ENCODE results near the gene TCEAL9. TPM values are rescaled to one million over a fixed set of nuclear protein-coding genes. Genes with fewer than 3 reads are reported as not detected.
"Not testable (repeated sequence)": the region's sequence is repeated elsewhere in the genome, so short reads cannot be mapped to it uniquely, and the experiment has no call there.

TCEAL9 gene
- total and polyA plus RNA-seq, 2 donors = 102 TPM

GRCh38 chrX:103385283-103385830 is 29.1 kb downstream of the TCEAL9 start:
- H3K4me3 ChIP-seq (ENCODE audit: low read depth, low read length); DNase-seq (ENCODE audit: extremely low spot score); H3K27ac ChIP-seq (ENCODE audit: low read depth); H3K4me1 ChIP-seq (ENCODE audit: insufficient read depth); H3K36me3 ChIP-seq (ENCODE audit: insufficient read depth): not testable (repeated sequence)
- WGBS = 73% methylated on average over 5 of the region's 5 CpGs

GRCh38 chrX:103386332-103386731 is 30.0 kb downstream of the TCEAL9 start:
- Histone ChIP-seq H3K36me3 (ENCODE audit: insufficient read depth) (no peaks in the 10 kb centered on the region), H3K27ac (ENCODE audit: low read depth) (no peak overlapping the region), H3K4me1 (ENCODE audit: insufficient read depth) (no peaks in the 10 kb centered on the region)

GRCh38 chrX:103393487-103393886 is 37.2 kb downstream of the TCEAL9 start:
- no peak overlapping the region for H3K4me3 ChIP-seq (ENCODE audit: low read depth, low read length)
- 67% methylated on average over 3 of the region's 3 CpGs for WGBS
- no peaks in the 10 kb centered on the region for H3K36me3 ChIP-seq (ENCODE audit: insufficient read depth)
- no peak overlapping the region for H3K27ac ChIP-seq (ENCODE audit: low read depth)
- no peaks in the 10 kb centered on the region for H3K4me1 ChIP-seq (ENCODE audit: insufficient read depth)
- DNase-seq (ENCODE audit: extremely low spot score) = no peak

More at GRCh38 chrX:103386332-103386731, 30.0 kb downstream of the TCEAL9 start:
- DNase-seq (ENCODE audit: extremely low spot score) = no peak
- 95% methylated on average over 2 of the region's 2 CpGs for WGBS
- no peak overlapping the region for H3K4me3 ChIP-seq (ENCODE audit: low read depth, low read length)

- Histone ChIP-seq H3K4me1 (ENCODE audit: insufficient read depth) (no peaks in the 10 kb centered on the region), H3K4me3 (ENCODE audit: low read depth, low read length) (no peak overlapping the region), H3K36me3 (ENCODE audit: insufficient read depth) (no peaks in the 10 kb centered on the region), H3K27ac (ENCODE audit: low read depth) (no peak overlapping the region)
- DNase-seq (ENCODE audit: extremely low spot score) = no peak
- WGBS = 80% methylated on average over 5 of the region's 5 CpGs
Observed at GRCh38 chrX:103396186-103396585, 39.9 kb downstream of the TCEAL9 start.

- Histone ChIP-seq H3K4me3 (ENCODE audit: low read depth, low read length) (no peak overlapping the region), H3K27ac (ENCODE audit: low read depth) (no peak overlapping the region), H3K36me3 (ENCODE audit: insufficient read depth) (no peaks in the 10 kb centered on the region), H3K4me1 (ENCODE audit: insufficient read depth) (no peaks in the 10 kb centered on the region)
- WGBS = 69% methylated on average over 2 of the region's 2 CpGs
- DNase-seq (ENCODE audit: extremely low spot score) = no peak
Observed at GRCh38 chrX:103396660-103397059, 40.4 kb downstream of the TCEAL9 start.

GRCh38 chrX:103397707-103398106 is 41.4 kb downstream of the TCEAL9 start:
- 86% methylated on average over 4 of the region's 4 CpGs for WGBS

GRCh38 chrX:103398421-103398864 is 42.1 kb downstream of the TCEAL9 start:
- no peaks in the 10 kb centered on the region for H3K36me3 ChIP-seq (ENCODE audit: insufficient read depth)
- H3K27ac ChIP-seq (ENCODE audit: low read depth) = no peak overlapping the region
- DNase-seq (ENCODE audit: extremely low spot score) = no peak
- 20% methylated on average over 1 of the region's 1 CpG for WGBS
- no peak overlapping the region for H3K4me3 ChIP-seq (ENCODE audit: low read depth, low read length)
- H3K4me1 ChIP-seq (ENCODE audit: insufficient read depth) = no peaks in the 10 kb centered on the region

More at GRCh38 chrX:103397707-103398106, 41.4 kb downstream of the TCEAL9 start:
- Histone ChIP-seq H3K36me3 (ENCODE audit: insufficient read depth) (no peaks in the 10 kb centered on the region), H3K4me3 (ENCODE audit: low read depth, low read length) (no peak overlapping the region), H3K4me1 (ENCODE audit: insufficient read depth) (no peaks in the 10 kb centered on the region), H3K27ac (ENCODE audit: low read depth) (no peak overlapping the region)
- no peak for DNase-seq (ENCODE audit: extremely low spot score)

- DNase-seq (ENCODE audit: extremely low spot score) = no peak
- 47% methylated on average over 1 of the region's 1 CpG for WGBS
- no peak overlapping the region for H3K27ac ChIP-seq (ENCODE audit: low read depth)
- H3K36me3 ChIP-seq (ENCODE audit: insufficient read depth) = no peaks in the 10 kb centered on the region
- no peak overlapping the region for H3K4me3 ChIP-seq (ENCODE audit: low read depth, low read length)
- no peaks in the 10 kb centered on the region for H3K4me1 ChIP-seq (ENCODE audit: insufficient read depth)
Observed at GRCh38 chrX:103399744-103400143, 43.4 kb downstream of the TCEAL9 start.

- H3K36me3 ChIP-seq (ENCODE audit: insufficient read depth) = no peaks in the 10 kb centered on the region
- no peak overlapping the region for H3K27ac ChIP-seq (ENCODE audit: low read depth)
- DNase-seq (ENCODE audit: extremely low spot score) = no peak
- H3K4me1 ChIP-seq (ENCODE audit: insufficient read depth) = no peaks in the 10 kb centered on the region
- WGBS = 90% methylated on average over 1 of the region's 1 CpG
- H3K4me3 ChIP-seq (ENCODE audit: low read depth, low read length) = no peak overlapping the region
Observed at GRCh38 chrX:103400931-103401330, 44.6 kb downstream of the TCEAL9 start.

- Histone ChIP-seq H3K4me1 (ENCODE audit: insufficient read depth) (no peaks in the 10 kb centered on the region), H3K27ac (ENCODE audit: low read depth) (no peak overlapping the region), H3K4me3 (ENCODE audit: low read depth, low read length) (peak overlapping the region; percentile 43), H3K36me3 (ENCODE audit: insufficient read depth) (no peaks in the 10 kb centered on the region)
- 3% methylated on average over 19 of the region's 19 CpGs for WGBS
- peak; percentile 49 for DNase-seq (ENCODE audit: extremely low spot score)
Observed at GRCh38 chrX:103404231-103405008, 48.1 kb downstream of the TCEAL9 start.

- H3K4me1 ChIP-seq (ENCODE audit: insufficient read depth) = no peaks in the 10 kb centered on the region
- no peaks in the 10 kb centered on the region for H3K36me3 ChIP-seq (ENCODE audit: insufficient read depth)
- 9% methylated on average over 7 of the region's 7 CpGs for WGBS
- peak overlapping the region; percentile 43 for H3K4me3 ChIP-seq (ENCODE audit: low read depth, low read length)
- no peak for DNase-seq (ENCODE audit: extremely low spot score)
- H3K27ac ChIP-seq (ENCODE audit: low read depth) = no peak overlapping the region
Observed at GRCh38 chrX:103405009-103405333, 48.7 kb downstream of the TCEAL9 start.

- H3K4me1 ChIP-seq (ENCODE audit: insufficient read depth) = no peaks in the 10 kb centered on the region
- no peaks in the 10 kb centered on the region for H3K36me3 ChIP-seq (ENCODE audit: insufficient read depth)
- H3K27ac ChIP-seq (ENCODE audit: low read depth) = no peak overlapping the region
- no peak overlapping the region for H3K4me3 ChIP-seq (ENCODE audit: low read depth, low read length)
- WGBS = 97% methylated on average over 1 of the region's 1 CpG
- DNase-seq (ENCODE audit: extremely low spot score) = no peak
Observed at GRCh38 chrX:103406256-103406655, 50.0 kb downstream of the TCEAL9 start.

- H3K36me3 ChIP-seq (ENCODE audit: insufficient read depth) = no peaks in the 10 kb centered on the region
- DNase-seq (ENCODE audit: extremely low spot score) = no peak
- 98% methylated on average over 2 of the region's 2 CpGs for WGBS
- H3K4me3 ChIP-seq (ENCODE audit: low read depth, low read length) = no peak overlapping the region
- H3K27ac ChIP-seq (ENCODE audit: low read depth) = no peak overlapping the region
- H3K4me1 ChIP-seq (ENCODE audit: insufficient read depth) = no peaks in the 10 kb centered on the region
Observed at GRCh38 chrX:103407776-103408175, 51.5 kb downstream of the TCEAL9 start.
